SIG-M5 treated with dmso at 0.1 percent for 504 hours (cell line): ENCODE results near the gene ADGRV1.
"Not testable (repeated sequence)": the region's sequence is repeated elsewhere in the genome, so short reads cannot be mapped to it uniquely, and the experiment has no call there.

Experiments used
- DNase-seq: peaks from one replicate; lab custom pipeline; 2025; ENCODE audit not compliant: unreplicated experiment; lab: John Stamatoyannopoulos, UW

The ADGRV1 gene

GRCh38 chr5:91049800-91050199, 491.2 kb downstream of the ADGRV1 start:
- no peak for DNase-seq

GRCh38 chr5:91052411-91052810, 493.8 kb downstream of the ADGRV1 start:
- not testable (repeated sequence) for DNase-seq

- DNase-seq, result peak; percentile 53
Measured at GRCh38 chr5:91052977-91053740, 494.6 kb downstream of the ADGRV1 start.

- no peak for DNase-seq
Measured at GRCh38 chr5:91053741-91054025, 495.1 kb downstream of the ADGRV1 start.

- DNase-seq, result no peak
Measured at GRCh38 chr5:91058155-91058554, 499.6 kb downstream of the ADGRV1 start.

GRCh38 chr5:91058575-91058974, 500.0 kb downstream of the ADGRV1 start:
- DNase-seq, result peak; percentile 4

- DNase-seq, result no peak
Measured at GRCh38 chr5:91059409-91059808, 500.8 kb downstream of the ADGRV1 start.

GRCh38 chr5:91061094-91061493, 502.5 kb downstream of the ADGRV1 start:
- DNase-seq, result no peak

GRCh38 chr5:91061946-91062562, 503.5 kb downstream of the ADGRV1 start:
- DNase-seq, result peak; percentile 5

- not testable (repeated sequence) for DNase-seq
Measured at GRCh38 chr5:91063098-91063690, 504.6 kb downstream of the ADGRV1 start.

GRCh38 chr5:91065496-91065895, 506.9 kb downstream of the ADGRV1 start:
- no peak for DNase-seq

- no peak for DNase-seq
Measured at GRCh38 chr5:91069364-91069763, 510.8 kb downstream of the ADGRV1 start.

GRCh38 chr5:91070761-91071550, 512.4 kb downstream of the ADGRV1 start:
- no peak for DNase-seq

GRCh38 chr5:91072881-91073280, 514.3 kb downstream of the ADGRV1 start:
- DNase-seq, result no peak

- no peak for DNase-seq
Measured at GRCh38 chr5:91074615-91075014, 516.0 kb downstream of the ADGRV1 start.

- no peak for DNase-seq
Measured at GRCh38 chr5:91076138-91076537, 517.5 kb downstream of the ADGRV1 start.

- DNase-seq, result no peak
Measured at GRCh38 chr5:91077623-91078022, 519.0 kb downstream of the ADGRV1 start.

GRCh38 chr5:91079037-91079436, 520.4 kb downstream of the ADGRV1 start:
- no peak for DNase-seq

- DNase-seq, result no peak
Measured at GRCh38 chr5:91089758-91090157, 531.2 kb downstream of the ADGRV1 start.

- DNase-seq, result no peak
Measured at GRCh38 chr5:91090995-91091394, 532.4 kb downstream of the ADGRV1 start.

- no peak for DNase-seq
Measured at GRCh38 chr5:91091471-91092234, 533.1 kb downstream of the ADGRV1 start.
